ENCODE data around the gene CDK5RAP3. TPM values are rescaled to one million over a fixed set of nuclear protein-coding genes. Genes with fewer than 3 reads are reported as not detected.
A peak's percentile ranks its signal among the peaks of the same experiment; 100 is the strongest.

CDK5RAP3 gene
- total and polyA plus RNA-seq, 2 of the 13 experiments (the other 11 are each of a cell fraction or from before 2014, with no cell fraction given), result 128 to 154 TPM

GRCh38 chr17:48023400-48024148 lies 52.7 kb downstream of the CDK5RAP3 start (continued):
- TF ChIP-seq ZNF543 (CRISPR knock-in tag; IDR thresholded peaks at IDR 0.05) (peak; percentile 72; the same call in 1 of the 2 replicates), MTERF4 (CRISPR knock-in tag; IDR thresholded peaks at IDR 0.05) (0 out of 2 replicates have a peak, but pooled peaks have one; percentile 70), SKIL (CRISPR knock-in tag; IDR thresholded peaks at IDR 0.05; ENCODE audit: borderline replicate concordance) (no peak), ELF1 (CRISPR knock-in tag; IDR thresholded peaks at IDR 0.05) (no peak), HNF4G (IDR thresholded peaks at IDR 0.05; ENCODE audit: borderline replicate concordance, low read depth, low read length) (no peak), HNF4G (CRISPR knock-in tag; IDR thresholded peaks at IDR 0.05; ENCODE audit: borderline replicate concordance, low read depth) (no peak), HNRNPL (IDR thresholded peaks at IDR 0.05; ENCODE audit: low read depth, low read length) (peak; percentile 96), NONO (IDR thresholded peaks at IDR 0.05) (no peak), NONO (CRISPR knock-in tag; conservative IDR thresholded peaks at IDR 0.05) (no peak; the same call in 1 of the 2 replicates), GATA4 (IDR thresholded peaks at IDR 0.05; ENCODE audit: borderline replicate concordance, low read depth) (no peak), HINFP (CRISPR knock-in tag; IDR thresholded peaks at IDR 0.05; ENCODE audit: low read depth) (no peak), ZNF598 (CRISPR knock-in tag; IDR thresholded peaks at IDR 0.05; ENCODE audit: borderline replicate concordance) (0 out of 2 replicates have a peak, but pooled peaks have one; percentile 40), ZNF740 (CRISPR knock-in tag; IDR thresholded peaks at IDR 0.05) (no peak), ZNF383 (CRISPR knock-in tag; IDR thresholded peaks at IDR 0.05; ENCODE audit: borderline replicate concordance) (no peak), ZBTB2 (CRISPR knock-in tag; IDR thresholded peaks at IDR 0.05; ENCODE audit: low read depth) (no peak), ZNF503 (CRISPR knock-in tag; IDR thresholded peaks at IDR 0.05) (no peak), SATB2 (CRISPR knock-in tag; IDR thresholded peaks at IDR 0.05) (no peak), ASH2L (IDR thresholded peaks at IDR 0.05; ENCODE audit: insufficient read length, low read depth, low read length) (peak; percentile 59)
